ENCODE measurements around the gene PPL.

The PPL gene

GRCh38 chr16:4839942-4840341 lies 97.0 kb downstream of the PPL start:
- no peak for DNase-seq (ENCODE audit: low read depth)
- TF ChIP-seq CTCF (IDR thresholded peaks at IDR 0.05; ENCODE audit: low read length, missing control alignments): no peak
- H3K4me3 ChIP-seq (replicated peaks; ENCODE audit: low read depth, low read length): no peak overlapping the region

- no peak overlapping the region for H3K4me3 ChIP-seq (replicated peaks; ENCODE audit: low read depth, low read length)
- TF ChIP-seq CTCF (IDR thresholded peaks at IDR 0.05; ENCODE audit: low read length, missing control alignments): no peak
- DNase-seq (ENCODE audit: low read depth): no peak
Measured at GRCh38 chr16:4837733-4838501, 99.0 kb downstream of the PPL start.

- TF ChIP-seq CTCF (IDR thresholded peaks at IDR 0.05; ENCODE audit: low read length, missing control alignments): no peak
- H3K4me3 ChIP-seq (replicated peaks; ENCODE audit: low read depth, low read length): no peak overlapping the region
- DNase-seq (ENCODE audit: low read depth): no peak
Measured at GRCh38 chr16:4836727-4837126, 100.2 kb downstream of the PPL start.

GRCh38 chr16:4833584-4833983 lies 103.4 kb downstream of the PPL start:
- DNase-seq (ENCODE audit: low read depth): no peak
- no peak overlapping the region for H3K4me3 ChIP-seq (replicated peaks; ENCODE audit: low read depth, low read length)
- TF ChIP-seq CTCF (IDR thresholded peaks at IDR 0.05; ENCODE audit: low read length, missing control alignments): no peak

GRCh38 chr16:4832698-4833343 lies 104.1 kb downstream of the PPL start:
- no peak for DNase-seq (ENCODE audit: low read depth)
- no peak for TF ChIP-seq CTCF (IDR thresholded peaks at IDR 0.05; ENCODE audit: low read length, missing control alignments)
- no peak overlapping the region for H3K4me3 ChIP-seq (replicated peaks; ENCODE audit: low read depth, low read length)

All from fibroblast of pulmonary artery (primary cell).